ENCODE measurements around the gene MAP2K5.

DNA sequence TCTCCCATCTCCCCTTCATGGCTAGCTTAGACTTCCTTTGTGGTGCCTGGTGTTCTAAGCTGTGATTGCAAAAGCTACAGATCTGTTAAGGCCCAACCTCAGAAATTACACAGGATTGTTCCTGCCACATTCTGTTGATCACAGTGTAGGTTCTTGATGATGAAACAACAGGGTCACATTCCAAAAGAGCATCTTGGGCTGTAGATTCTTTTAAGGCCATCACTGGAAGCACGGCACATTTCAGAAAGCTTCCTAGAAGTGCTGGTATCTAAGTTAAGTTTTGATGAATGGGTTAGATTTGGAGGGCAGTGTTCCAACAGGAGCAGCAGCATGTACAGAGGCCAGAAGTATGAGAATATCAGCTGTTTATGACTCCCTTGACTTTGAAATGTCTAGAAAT, 175.3 kb downstream of the MAP2K5 start:
- no peak for TF ChIP-seq EZH2phosphoT487 (IDR thresholded peaks at IDR 0.05; ENCODE audit: low read depth)
- TF ChIP-seq, protein P1, sequence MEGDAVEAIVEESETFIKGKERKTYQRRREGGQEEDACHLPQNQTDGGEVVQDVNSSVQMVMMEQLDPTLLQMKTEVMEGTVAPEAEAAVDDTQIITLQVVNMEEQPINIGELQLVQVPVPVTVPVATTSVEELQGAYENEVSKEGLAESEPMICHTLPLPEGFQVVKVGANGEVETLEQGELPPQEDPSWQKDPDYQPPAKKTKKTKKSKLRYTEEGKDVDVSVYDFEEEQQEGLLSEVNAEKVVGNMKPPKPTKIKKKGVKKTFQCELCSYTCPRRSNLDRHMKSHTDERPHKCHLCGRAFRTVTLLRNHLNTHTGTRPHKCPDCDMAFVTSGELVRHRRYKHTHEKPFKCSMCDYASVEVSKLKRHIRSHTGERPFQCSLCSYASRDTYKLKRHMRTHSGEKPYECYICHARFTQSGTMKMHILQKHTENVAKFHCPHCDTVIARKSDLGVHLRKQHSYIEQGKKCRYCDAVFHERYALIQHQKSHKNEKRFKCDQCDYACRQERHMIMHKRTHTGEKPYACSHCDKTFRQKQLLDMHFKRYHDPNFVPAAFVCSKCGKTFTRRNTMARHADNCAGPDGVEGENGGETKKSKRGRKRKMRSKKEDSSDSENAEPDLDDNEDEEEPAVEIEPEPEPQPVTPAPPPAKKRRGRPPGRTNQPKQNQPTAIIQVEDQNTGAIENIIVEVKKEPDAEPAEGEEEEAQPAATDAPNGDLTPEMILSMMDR (IDR thresholded peaks at IDR 0.05; ENCODE audit: low read depth, low read length) = no peak

Data from OCI-LY3 (cell line).